ENCODE measurements around the gene CHIA. TPM values are rescaled to one million over a fixed set of nuclear protein-coding genes. Genes with fewer than 3 reads are reported as not detected.
"Not testable (repeated sequence)": the region's sequence is repeated elsewhere in the genome, so short reads cannot be mapped to it uniquely, and the experiment has no call there.

The CHIA gene
- total RNA-seq, 1 donor from 2014 or later, result 6.3 TPM

GRCh38 chr1:111354584-111354983 is 63.9 kb downstream of the CHIA start:
- Histone ChIP-seq H3K27me3 (no peaks in the 10 kb centered on the region), H3K36me3 (no peaks in the 10 kb centered on the region), H3K9me3 (no peaks in the 10 kb centered on the region), H3K4me1 (no peaks in the 10 kb centered on the region), H3K4me3 (no peak overlapping the region), H3K27ac (no peak overlapping the region)
- ATAC-seq, result no peak
- DNase-seq, result no peak
- TF ChIP-seq CTCF (IDR thresholded peaks at IDR 0.05), result no peak
- intact Hi-C loops (cut with DNase I), result no loop called here

- Histone ChIP-seq H3K9me3 (no peaks in the 10 kb centered on the region), H3K4me3 (no peak overlapping the region), H3K27ac (no peak overlapping the region), H3K27me3 (no peaks in the 10 kb centered on the region), H3K4me1 (no peaks in the 10 kb centered on the region), H3K36me3 (no peaks in the 10 kb centered on the region)
- no peak for DNase-seq
- intact Hi-C loops (cut with DNase I), result no loop called here
- no peak for TF ChIP-seq CTCF (IDR thresholded peaks at IDR 0.05)
- no peak for ATAC-seq
Measured at GRCh38 chr1:111358964-111359363, 68.3 kb downstream of the CHIA start.

- H3K4me1 ChIP-seq, result no peaks in the 10 kb centered on the region
- H3K9me3 ChIP-seq, result no peaks in the 10 kb centered on the region
- DNase-seq, result no peak
- intact Hi-C loops (cut with DNase I), result no loop called here
- no peak overlapping the region for H3K4me3 ChIP-seq
- ATAC-seq, result no peak
- H3K27ac ChIP-seq, result no peak overlapping the region
- H3K27me3 ChIP-seq, result no peaks in the 10 kb centered on the region
- H3K36me3 ChIP-seq, result no peaks in the 10 kb centered on the region
- TF ChIP-seq CTCF (IDR thresholded peaks at IDR 0.05), result no peak
Measured at GRCh38 chr1:111359376-111359775, 68.7 kb downstream of the CHIA start.

GRCh38 chr1:111360257-111360656 is 69.6 kb downstream of the CHIA start:
- intact Hi-C loops (cut with DNase I); ATAC-seq: not testable (repeated sequence)

GRCh38 chr1:111361761-111362160 is 71.1 kb downstream of the CHIA start:
- no peaks in the 10 kb centered on the region for H3K9me3 ChIP-seq
- no peaks in the 10 kb centered on the region for H3K4me1 ChIP-seq
- no peak overlapping the region for H3K4me3 ChIP-seq
- intact Hi-C loops (cut with DNase I), result no loop called here
- H3K36me3 ChIP-seq, result no peaks in the 10 kb centered on the region
- no peak for TF ChIP-seq CTCF (IDR thresholded peaks at IDR 0.05)
- no peak overlapping the region for H3K27ac ChIP-seq
- ATAC-seq (no peak), DNase-seq (no peak)
- H3K27me3 ChIP-seq, result no peaks in the 10 kb centered on the region

More at GRCh38 chr1:111360257-111360656, 69.6 kb downstream of the CHIA start:
- H3K27me3 ChIP-seq, DNase-seq, H3K27ac ChIP-seq, H3K4me3 ChIP-seq, H3K9me3 ChIP-seq, H3K4me1 ChIP-seq, H3K36me3 ChIP-seq: not testable (repeated sequence)

- TF ChIP-seq CTCF (IDR thresholded peaks at IDR 0.05), result no peak
- no peaks in the 10 kb centered on the region for H3K9me3 ChIP-seq
- H3K4me1 ChIP-seq, result no peaks in the 10 kb centered on the region
- DNase-seq (no peak), ATAC-seq (no peak)
- no peaks in the 10 kb centered on the region for H3K27me3 ChIP-seq
- intact Hi-C loops (cut with DNase I), result no loop called here
- no peak overlapping the region for H3K4me3 ChIP-seq
- no peaks in the 10 kb centered on the region for H3K36me3 ChIP-seq
- no peak overlapping the region for H3K27ac ChIP-seq
Measured at GRCh38 chr1:111364690-111365089, 74.0 kb downstream of the CHIA start.
